ENCODE results near the gene TGFBRAP1. TPM values are rescaled to one million over a fixed set of nuclear protein-coding genes. Genes with fewer than 3 reads are reported as not detected.
A peak's percentile ranks its signal among the peaks of the same experiment; 100 is the strongest.

TGFBRAP1 gene
- total RNA-seq, 2 donors from 2014 or later, result 26.0 to 30.7 TPM

- TF ChIP-seq CTCF (IDR thresholded peaks at IDR 0.05), result peak; percentile 29
- DNase-seq (ENCODE audit: low spot score), result no peak
- ATAC-seq (ENCODE audit: insufficient number of reproducible peaks, low FRiP score, low read depth), result no peak
- Histone ChIP-seq H3K9me3 (no peaks in the 10 kb centered on the region), H3K4me1 (ENCODE audit: control insufficient read depth in 1 of 2, low read depth in 2 of 2) (no peaks in the 10 kb centered on the region), H3K36me3 (peaks cover 6% of the 10 kb centered on the region), H3K27ac (no peak overlapping the region), H3K27me3 (replicated peaks; ENCODE audit: insufficient read depth) (no peaks in the 10 kb centered on the region), H3K4me3 (no peak overlapping the region)
Observed at GRCh38 chr2:105287692-105288091, 41.8 kb downstream of the TGFBRAP1 start.

- Histone ChIP-seq H3K27me3 (replicated peaks; ENCODE audit: insufficient read depth) (no peaks in the 10 kb centered on the region), H3K36me3 (peaks cover 40% of the 10 kb centered on the region), H3K4me3 (no peak overlapping the region), H3K27ac (no peak overlapping the region), H3K4me1 (ENCODE audit: control insufficient read depth in 1 of 2, low read depth in 2 of 2) (no peaks in the 10 kb centered on the region), H3K9me3 (no peaks in the 10 kb centered on the region)
- ATAC-seq (ENCODE audit: insufficient number of reproducible peaks, low FRiP score, low read depth), result no peak
- TF ChIP-seq CTCF (IDR thresholded peaks at IDR 0.05), result no peak
- DNase-seq (ENCODE audit: low spot score), result no peak
Observed at GRCh38 chr2:105283532-105283931, 46.0 kb downstream of the TGFBRAP1 start.

GRCh38 chr2:105280281-105280680 lies 49.3 kb downstream of the TGFBRAP1 start:
- no peak for DNase-seq (ENCODE audit: low spot score)
- no peaks in the 10 kb centered on the region for H3K27me3 ChIP-seq (replicated peaks; ENCODE audit: insufficient read depth)
- no peak overlapping the region for H3K27ac ChIP-seq
- no peaks in the 10 kb centered on the region for H3K9me3 ChIP-seq
- no peak for ATAC-seq (ENCODE audit: insufficient number of reproducible peaks, low FRiP score, low read depth)
- H3K4me3 ChIP-seq, result no peak overlapping the region
- TF ChIP-seq CTCF (IDR thresholded peaks at IDR 0.05), result no peak
- no peaks in the 10 kb centered on the region for H3K4me1 ChIP-seq (ENCODE audit: control insufficient read depth in 1 of 2, low read depth in 2 of 2)
- H3K36me3 ChIP-seq, result peaks cover 60% of the 10 kb centered on the region

- no peak for DNase-seq (ENCODE audit: low spot score)
- Histone ChIP-seq H3K27me3 (replicated peaks; ENCODE audit: insufficient read depth) (no peaks in the 10 kb centered on the region), H3K4me3 (no peak overlapping the region), H3K36me3 (peaks cover 67% of the 10 kb centered on the region), H3K27ac (no peak overlapping the region), H3K4me1 (ENCODE audit: control insufficient read depth in 1 of 2, low read depth in 2 of 2) (no peaks in the 10 kb centered on the region), H3K9me3 (no peaks in the 10 kb centered on the region)
- no peak for ATAC-seq (ENCODE audit: insufficient number of reproducible peaks, low FRiP score, low read depth)
- TF ChIP-seq CTCF (IDR thresholded peaks at IDR 0.05), result no peak
Observed at GRCh38 chr2:105279126-105279525, 50.4 kb downstream of the TGFBRAP1 start.

GRCh38 chr2:105278654-105279053 lies 50.9 kb downstream of the TGFBRAP1 start:
- no peak overlapping the region for H3K4me3 ChIP-seq
- H3K27me3 ChIP-seq (replicated peaks; ENCODE audit: insufficient read depth), result no peaks in the 10 kb centered on the region
- no peaks in the 10 kb centered on the region for H3K9me3 ChIP-seq
- ATAC-seq (ENCODE audit: insufficient number of reproducible peaks, low FRiP score, low read depth) (no peak), DNase-seq (ENCODE audit: low spot score) (no peak)
- H3K27ac ChIP-seq, result no peak overlapping the region
- TF ChIP-seq CTCF (IDR thresholded peaks at IDR 0.05), result no peak
- no peaks in the 10 kb centered on the region for H3K4me1 ChIP-seq (ENCODE audit: control insufficient read depth in 1 of 2, low read depth in 2 of 2)
- peaks cover 71% of the 10 kb centered on the region for H3K36me3 ChIP-seq
